Astrocyte of the spinal cord (primary cell): ENCODE data around the gene KLF18.

Experiments
- DNase-seq: peaks from one replicate; pipeline ENCODE4 v3.0.0; 2011; ENCODE audit warnings: low read depth, low spot score
- H3K4me3 ChIP-seq: 2 replicates; pipeline ENCODE4 v1.5.1; 2011; ENCODE audit warnings: low read depth, mild to moderate bottlenecking, low read length, moderate library complexity
- CTCF ChIP-seq: IDR thresholded peaks from 2 replicates; pipeline ENCODE4 v1.5.1; 2012; ENCODE audit warnings: low read depth, mild to moderate bottlenecking, low read length, inconsistent platforms
- in situ Hi-C: cut with HindIII; loops from 2 replicates; pipeline ENCODE4 v1.10.0; 2017; ENCODE audit warnings: low sequenced_read_pairs

The KLF18 gene

GRCh38 chr1:44157903-44158302 is 16.5 kb upstream of the KLF18 start:
- no peak for TF ChIP-seq CTCF
- in situ Hi-C loops = no loop called here
- DNase-seq = no peak
- no peak overlapping the region for H3K4me3 ChIP-seq

- DNase-seq = no peak
- in situ Hi-C loops = no loop called here
- TF ChIP-seq CTCF = no peak
- H3K4me3 ChIP-seq = no peak overlapping the region
Measured at GRCh38 chr1:44154049-44154448, 12.6 kb upstream of the KLF18 start.

- no peak for TF ChIP-seq CTCF
- in situ Hi-C loops = no loop called here
- no peak overlapping the region for H3K4me3 ChIP-seq
- no peak for DNase-seq
Measured at GRCh38 chr1:44152692-44153091, 11.3 kb upstream of the KLF18 start.

- in situ Hi-C loops = no loop called here
- DNase-seq = no peak
- H3K4me3 ChIP-seq = no peak overlapping the region
- TF ChIP-seq CTCF = no peak
Measured at GRCh38 chr1:44151808-44152207, 10.4 kb upstream of the KLF18 start.

- in situ Hi-C loops = no loop called here
- no peak overlapping the region for H3K4me3 ChIP-seq
- DNase-seq = no peak
- TF ChIP-seq CTCF = no peak
Measured at GRCh38 chr1:44151332-44151731, 9.9 kb upstream of the KLF18 start.

GRCh38 chr1:44147582-44147981 is 6.2 kb upstream of the KLF18 start:
- in situ Hi-C loops = no loop called here
- TF ChIP-seq CTCF = no peak
- H3K4me3 ChIP-seq = no peak overlapping the region

More at GRCh38 chr1:44147582-44147981, 6.2 kb upstream of the KLF18 start:
- no peak for DNase-seq
